Breast epithelium (tissue), 4 donors: ENCODE data around the gene NMRK1. TPM values are rescaled to one million over a fixed set of nuclear protein-coding genes. Genes with fewer than 3 reads are reported as not detected.

Experiments
- DNase-seq, 2 donors: peaks; one replicate each; pipeline ENCODE4 v3.0.0-alpha.2; 2019; ENCODE audit warnings: low spot score in 2 of 2
- H3K27ac ChIP-seq, 2 donors: fragments of 200-600 bp; sonication (generic) in 1 of 2; one replicate each; pipeline ENCODE4 v1.5.1; 2016 to 2019; ENCODE audit warnings: mild to moderate bottlenecking in 1 of 2
- H3K27me3 ChIP-seq, 2 donors: fragments of 200-600 bp; sonication (generic) in 1 of 2; one replicate each; pipeline versions ENCODE4 v1.5.1 to v1.6.0; 2017 to 2019; ENCODE audit warnings: control low read depth in 1 of 2, mild to moderate bottlenecking in 1 of 2
- H3K36me3 ChIP-seq: fragments of 200-600 bp; one replicate; pipeline ENCODE4 v1.5.1; 2019
- H3K4me1 ChIP-seq, 2 donors: fragments of 200-600 bp; sonication (generic); one replicate each; pipeline ENCODE4 v1.5.1; 2016 to 2019; ENCODE audit warnings: control low read depth in 1 of 2
- H3K4me3 ChIP-seq, 3 donors: fragments of 200-600 bp; sonication (generic); 1 replicate in 2 of 3; 2 replicates in 1 of 3; pipeline ENCODE4 v1.5.1; 2016 to 2019; ENCODE audit warnings: mild to moderate bottlenecking in 3 of 3, moderate library complexity in 2 of 3
- H3K9me3 ChIP-seq, 2 donors: fragments of 200-600 bp; sonication (generic) in 1 of 2; one replicate each; pipeline ENCODE4 v1.5.1; 2016 to 2019; ENCODE audit warnings: control low read depth in 1 of 2
- CTCF ChIP-seq, 3 donors: fragments of 450-650 bp; IDR thresholded peaks; one replicate each; pipeline ENCODE4 v1.5.1; 2016 to 2017; ENCODE audit warnings: antibody characterized with exemption in 3 of 3, mild to moderate bottlenecking in 3 of 3, moderate library complexity in 3 of 3
- POLR2A ChIP-seq: fragments of 450-650 bp; IDR thresholded peaks from one replicate; pipeline ENCODE4 v1.6.1; 2016; ENCODE audit warnings: antibody characterized with exemption, mild to moderate bottlenecking, moderate library complexity
- POLR2AphosphoS5 ChIP-seq, 3 donors: sonication (generic); formaldehyde crosslinking; IDR thresholded peaks; one replicate each; pipeline ENCODE4 v1.6.1; 2017; ENCODE audit warnings: antibody characterized with exemption in 3 of 3
- intact Hi-C: fragments of 100-400 bp; cut with DNase I; formaldehyde crosslinking; loops from one replicate; pipeline ENCODE4 v1.15.1; 2023; ENCODE audit warnings: low total_unique reads
- total RNA-seq, 3 donors: library from RNA; depleted of rRNA; stranded (reverse); fragments of >200 nt; gene quantifications; one replicate each; pipeline ENCODE4 v1.1.0, GENCODE V29; 2016

NMRK1 gene
- total RNA-seq, 3 donors from 2014 or later = 21.8 to 27.9 (median 27.7) TPM

GRCh38 chr9:75130621-75131230, 42.8 kb upstream of the NMRK1 start:
- Histone ChIP-seq H3K27me3 (no peaks in the 10 kb centered on the region), H3K9me3 (no peaks in the 10 kb centered on the region), H3K36me3 (peaks cover 3% of the 10 kb centered on the region), H3K4me1 (no peaks in the 10 kb centered on the region), H3K4me3 (no peak overlapping the region), H3K27ac (no peak overlapping the region)
- intact Hi-C loops = no loop called here
- no peak for TF ChIP-seq CTCF (IDR thresholded peaks at IDR 0.05)
- no peak for TF ChIP-seq POLR2AphosphoS5 (IDR thresholded peaks at IDR 0.05)
- no peak for TF ChIP-seq POLR2A
- DNase-seq = no peak

- intact Hi-C loops = no loop called here
- DNase-seq = no peak
- Histone ChIP-seq H3K27ac (no peak overlapping the region), H3K9me3 (no peaks in the 10 kb centered on the region), H3K36me3 (peaks cover 3% of the 10 kb centered on the region), H3K4me1 (no peaks in the 10 kb centered on the region), H3K27me3 (no peaks in the 10 kb centered on the region), H3K4me3 (no peak overlapping the region)
- TF ChIP-seq POLR2AphosphoS5 (IDR thresholded peaks at IDR 0.05) (no peak), CTCF (IDR thresholded peaks at IDR 0.05) (no peak), POLR2A (no peak)
Measured at GRCh38 chr9:75130172-75130571, 42.2 kb upstream of the NMRK1 start.

- no peaks in the 10 kb centered on the region for H3K27me3 ChIP-seq
- no peaks in the 10 kb centered on the region for H3K4me1 ChIP-seq
- H3K27ac ChIP-seq = no peak overlapping the region
- no peak overlapping the region for H3K4me3 ChIP-seq
- TF ChIP-seq POLR2AphosphoS5 (IDR thresholded peaks at IDR 0.05) = no peak
- TF ChIP-seq POLR2A = no peak
- TF ChIP-seq CTCF (IDR thresholded peaks at IDR 0.05) = no peak
- intact Hi-C loops = no loop called here
- no peaks in the 10 kb centered on the region for H3K36me3 ChIP-seq
- H3K9me3 ChIP-seq = no peaks in the 10 kb centered on the region
- DNase-seq = no peak
Measured at GRCh38 chr9:75128535-75128934, 40.6 kb upstream of the NMRK1 start.

- H3K27ac ChIP-seq = no peak overlapping the region
- no peaks in the 10 kb centered on the region for H3K36me3 ChIP-seq
- TF ChIP-seq POLR2A = no peak
- H3K27me3 ChIP-seq = no peaks in the 10 kb centered on the region
- no peaks in the 10 kb centered on the region for H3K9me3 ChIP-seq
- DNase-seq = no peak
- H3K4me3 ChIP-seq = no peak overlapping the region
- intact Hi-C loops = no loop called here
- no peaks in the 10 kb centered on the region for H3K4me1 ChIP-seq
Measured at GRCh38 chr9:75123696-75124095, 35.7 kb upstream of the NMRK1 start.

- intact Hi-C loops = no loop called here
- Histone ChIP-seq H3K4me3 (no peak overlapping the region), H3K4me1 (no peaks in the 10 kb centered on the region), H3K27me3 (no peaks in the 10 kb centered on the region), H3K27ac (no peak overlapping the region), H3K9me3 (no peaks in the 10 kb centered on the region), H3K36me3 (no peaks in the 10 kb centered on the region)
- DNase-seq = no peak
- TF ChIP-seq CTCF (IDR thresholded peaks at IDR 0.05) (no peak), POLR2A (no peak), POLR2AphosphoS5 (IDR thresholded peaks at IDR 0.05) (no peak)
Measured at GRCh38 chr9:75121914-75122558, 34.1 kb upstream of the NMRK1 start.
